Skeletal muscle tissue (tissue), 4 donors: ENCODE measurements around the gene CLTRN. TPM values are rescaled to one million over a fixed set of nuclear protein-coding genes. Genes with fewer than 3 reads are reported as not detected.

Source experiments
- H3K27ac ChIP-seq: one replicate; pipeline ENCODE4 v1.7.0; 2013; ENCODE audit warnings: mild to moderate bottlenecking, low read depth, low read length, inconsistent platforms
- H3K27me3 ChIP-seq, 3 donors: one replicate each; pipeline ENCODE4 v1.7.0; 2013; ENCODE audit warnings: low read length in 3 of 3; ENCODE audit not compliant: control insufficient read depth in 3 of 3, insufficient read depth in 3 of 3
- H3K36me3 ChIP-seq, 3 donors: one replicate each; pipeline ENCODE4 v1.7.0; 2013; ENCODE audit warnings: low read length in 3 of 3; ENCODE audit not compliant: control insufficient read depth in 3 of 3, insufficient read depth in 3 of 3
- H3K4me1 ChIP-seq, 3 donors: one replicate each; pipeline ENCODE4 v1.7.0; 2013; ENCODE audit warnings: low read length in 3 of 3, mild to moderate bottlenecking in 3 of 3; ENCODE audit not compliant: control insufficient read depth in 3 of 3, insufficient read depth in 3 of 3
- H3K4me3 ChIP-seq, 3 donors: one replicate each; pipeline ENCODE4 v1.7.0; 2013; ENCODE audit warnings: low read length in 3 of 3
- H3K9ac ChIP-seq, 3 donors: one replicate each; pipeline ENCODE4 v1.7.0; 2013; ENCODE audit warnings: low read length in 3 of 3, mild to moderate bottlenecking in 3 of 3, moderate library complexity in 2 of 3, low read depth in 1 of 3
- H3K9me3 ChIP-seq, 3 donors: one replicate each; pipeline ENCODE4 v1.7.0; 2013; ENCODE audit warnings: low read length in 3 of 3; ENCODE audit not compliant: control insufficient read depth in 3 of 3
- total RNA-seq: library from RNA; depleted of rRNA; stranded (reverse); fragments of >200 nt; gene quantifications from one replicate; pipeline ENCODE4 v1.2.3, GENCODE V29; 2014
- donor health status: Osteomylitis.

CLTRN gene
- total RNA-seq, 1 donor from 2014 or later, result not detected

DNA sequence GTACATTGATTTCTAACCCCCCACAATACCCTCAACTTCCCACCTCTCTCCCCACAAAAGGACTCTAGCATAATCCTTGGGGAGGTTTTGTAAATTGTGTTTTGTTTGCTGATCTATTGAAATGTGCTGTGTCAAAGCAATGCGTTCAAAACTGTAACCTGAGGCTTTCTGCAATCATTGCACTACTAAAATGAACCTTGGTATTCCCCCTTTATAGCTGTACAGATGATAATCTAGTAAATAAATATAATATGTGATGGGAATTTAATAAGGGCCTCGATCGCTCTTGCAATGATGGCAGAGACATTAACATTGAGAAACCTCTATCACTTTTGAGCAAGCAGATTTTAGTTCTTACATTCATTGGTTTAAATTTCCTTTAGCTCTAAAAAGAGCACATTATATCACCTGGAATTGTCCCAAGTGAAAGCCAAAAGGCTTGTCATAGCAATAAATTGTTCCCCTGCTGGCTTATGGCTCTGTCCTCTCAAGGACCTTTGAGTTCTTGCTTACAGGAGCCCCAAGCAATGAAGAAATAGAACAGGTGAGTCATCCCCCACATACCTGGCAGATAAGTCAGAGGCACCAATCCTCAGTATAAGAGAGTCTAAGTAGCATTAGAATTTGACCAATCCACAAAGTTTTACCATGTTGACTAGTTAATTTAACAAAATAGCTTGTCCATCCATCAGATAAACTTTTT is 45.4 kb downstream of the CLTRN start:
- no peak overlapping the region for H3K9ac ChIP-seq
- H3K4me1 ChIP-seq, result no peaks in the 10 kb centered on the region
- no peak overlapping the region for H3K27ac ChIP-seq
- H3K4me3 ChIP-seq, result no peak overlapping the region
- H3K9me3 ChIP-seq, result no peaks in the 10 kb centered on the region
- no peaks in the 10 kb centered on the region for H3K36me3 ChIP-seq
- H3K27me3 ChIP-seq, result no peaks in the 10 kb centered on the region

DNA sequence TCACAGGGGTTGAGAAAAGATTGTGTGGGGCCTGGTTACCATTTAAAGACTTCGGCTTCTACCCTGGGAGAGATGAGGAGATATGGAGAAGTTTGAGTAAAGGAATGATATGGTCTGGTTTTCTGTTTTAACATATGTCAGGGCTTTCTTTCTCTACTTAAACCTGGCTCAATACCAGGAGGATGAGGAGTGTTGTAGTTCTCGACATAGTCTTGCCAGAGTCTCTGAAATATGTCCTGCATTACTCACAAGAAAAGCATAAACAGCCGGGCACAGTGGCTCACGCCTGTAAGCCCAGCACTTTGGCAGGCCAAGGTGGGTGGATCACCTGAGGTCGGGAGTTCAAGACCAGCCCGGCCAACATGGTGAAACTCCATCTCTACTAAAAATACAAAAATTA is 47.5 kb downstream of the CLTRN start:
- no peak overlapping the region for H3K4me3 ChIP-seq
- H3K27ac ChIP-seq, result no peak overlapping the region
- H3K36me3 ChIP-seq, result no peaks in the 10 kb centered on the region
- no peak overlapping the region for H3K9ac ChIP-seq
- H3K27me3 ChIP-seq, result no peaks in the 10 kb centered on the region
- H3K4me1 ChIP-seq, result no peaks in the 10 kb centered on the region
- no peaks in the 10 kb centered on the region for H3K9me3 ChIP-seq

DNA sequence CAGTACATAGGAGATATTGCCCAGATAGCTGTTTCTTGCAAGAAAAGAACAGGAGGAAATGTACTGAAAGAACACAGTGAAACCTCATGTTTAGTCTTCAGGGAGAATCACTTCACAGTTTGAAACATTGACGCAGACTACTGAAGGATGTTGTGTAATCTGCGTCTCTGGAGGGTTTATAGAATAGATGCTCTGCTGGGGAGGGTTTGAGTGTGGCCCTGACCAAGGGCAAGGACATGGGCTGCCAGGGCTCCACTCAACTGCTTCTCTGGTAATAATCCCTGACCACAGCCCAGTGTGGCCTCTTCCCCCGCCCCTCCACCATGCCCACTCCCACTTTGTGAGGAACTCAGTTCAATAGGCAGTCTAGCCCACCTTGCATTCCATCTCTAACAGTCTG is 48.1 kb downstream of the CLTRN start:
- Histone ChIP-seq H3K9me3 (no peaks in the 10 kb centered on the region), H3K27ac (no peak overlapping the region), H3K27me3 (no peaks in the 10 kb centered on the region), H3K4me1 (no peaks in the 10 kb centered on the region), H3K9ac (no peak overlapping the region), H3K36me3 (no peaks in the 10 kb centered on the region), H3K4me3 (no peak overlapping the region)

DNA sequence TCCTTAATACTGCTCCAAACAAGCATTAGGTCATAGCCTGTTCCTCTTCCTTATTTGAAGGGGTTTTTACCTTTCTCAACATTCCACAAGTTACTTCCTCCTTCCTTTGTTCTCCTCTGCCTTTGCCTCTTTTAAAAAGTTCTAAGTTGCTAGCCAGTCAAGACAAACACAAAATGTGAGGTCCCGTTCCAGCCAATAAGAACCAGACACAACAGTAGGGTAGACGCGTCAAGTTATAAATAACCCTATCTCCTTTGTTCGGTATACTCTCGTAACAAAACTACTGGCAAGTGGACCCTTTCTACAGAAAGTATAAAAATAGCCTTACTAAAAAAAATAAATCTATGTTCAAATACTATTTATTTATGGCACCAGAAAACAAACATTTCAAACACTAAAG is 57.5 kb downstream of the CLTRN start:
- Histone ChIP-seq H3K27ac (no peak overlapping the region), H3K9me3 (no peaks in the 10 kb centered on the region), H3K9ac (no peak overlapping the region), H3K36me3 (no peaks in the 10 kb centered on the region), H3K27me3 (peaks cover 0 to 5% (median 0%) of the 10 kb centered on the region in 3 donors), H3K4me1 (no peaks in the 10 kb centered on the region), H3K4me3 (no peak overlapping the region)

DNA sequence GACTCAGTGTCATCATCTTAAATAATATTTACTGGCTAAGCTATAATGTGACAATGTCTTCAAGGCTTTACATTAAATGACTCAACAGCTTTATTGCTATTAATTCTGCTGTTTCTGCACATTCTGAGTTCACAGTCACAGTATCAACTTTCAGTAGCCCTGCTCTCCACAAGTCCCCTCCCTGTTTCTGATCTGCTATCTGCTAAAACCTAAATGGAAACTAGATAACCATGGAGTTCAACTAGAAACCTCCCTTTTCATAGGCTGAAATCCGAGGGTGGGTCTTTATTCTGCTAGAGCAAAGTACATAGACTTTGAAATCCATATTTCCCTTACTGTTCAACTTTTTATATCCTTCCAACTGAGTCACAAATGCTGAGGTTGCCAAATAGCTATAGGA is 58.5 kb downstream of the CLTRN start:
- H3K4me1 ChIP-seq, result no peaks in the 10 kb centered on the region

DNA sequence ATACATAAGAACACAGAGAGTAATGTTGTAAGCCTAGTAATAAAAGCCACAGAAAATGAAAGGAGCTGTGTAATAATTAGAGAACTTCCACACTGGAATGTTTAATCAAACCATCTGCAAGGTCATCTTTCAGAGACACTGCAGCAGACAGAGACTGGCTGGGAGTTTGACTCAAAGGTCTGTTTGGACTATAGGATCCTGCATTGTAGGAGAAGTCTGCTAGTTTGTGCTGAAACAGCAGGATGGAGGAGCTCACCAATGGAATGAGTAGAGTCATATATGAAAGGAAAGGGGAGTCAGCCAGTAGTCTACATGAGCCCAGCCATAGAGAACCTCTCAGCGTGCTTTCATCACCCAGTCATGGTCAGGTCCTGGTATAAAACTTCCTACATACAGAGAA is 59.4 kb downstream of the CLTRN start:
- Histone ChIP-seq H3K4me3 (no peak overlapping the region), H3K36me3 (no peaks in the 10 kb centered on the region), H3K27me3 (peaks cover 0 to 5% (median 0%) of the 10 kb centered on the region in 3 donors), H3K27ac (no peak overlapping the region), H3K9me3 (no peaks in the 10 kb centered on the region), H3K9ac (no peak overlapping the region), H3K4me1 (no peaks in the 10 kb centered on the region)

More for the DNA sequence above, 58.5 kb downstream of the CLTRN start:
- Histone ChIP-seq H3K27me3 (peaks cover 0 to 5% (median 0%) of the 10 kb centered on the region in 3 donors), H3K36me3 (no peaks in the 10 kb centered on the region), H3K4me3 (no peak overlapping the region), H3K27ac (no peak overlapping the region), H3K9me3 (no peaks in the 10 kb centered on the region), H3K9ac (no peak overlapping the region)

DNA sequence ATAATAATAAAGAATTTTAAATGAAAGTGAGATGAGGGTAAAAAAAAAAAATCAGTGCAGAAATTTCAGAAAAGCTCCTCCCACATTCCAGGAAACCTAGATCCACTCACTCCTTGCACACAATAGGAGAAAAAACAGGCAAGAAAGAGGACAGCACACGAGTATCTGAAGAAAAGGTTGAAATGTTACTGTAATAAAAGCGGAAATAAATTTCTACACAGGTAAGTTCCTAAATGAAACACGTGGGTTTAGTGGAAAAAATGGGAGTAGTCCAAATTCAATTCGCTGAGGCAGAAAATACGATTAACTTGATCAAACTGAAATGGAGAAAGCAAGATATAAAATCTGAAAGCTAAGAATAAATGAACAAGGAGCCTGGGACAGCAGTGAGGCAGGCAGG is 61.8 kb downstream of the CLTRN start:
- Histone ChIP-seq H3K4me3 (no peak overlapping the region), H3K27me3 (peaks cover 0 to 5% (median 0%) of the 10 kb centered on the region in 3 donors), H3K9me3 (no peaks in the 10 kb centered on the region), H3K4me1 (no peaks in the 10 kb centered on the region), H3K9ac (no peak overlapping the region), H3K36me3 (no peaks in the 10 kb centered on the region), H3K27ac (no peak overlapping the region)

DNA sequence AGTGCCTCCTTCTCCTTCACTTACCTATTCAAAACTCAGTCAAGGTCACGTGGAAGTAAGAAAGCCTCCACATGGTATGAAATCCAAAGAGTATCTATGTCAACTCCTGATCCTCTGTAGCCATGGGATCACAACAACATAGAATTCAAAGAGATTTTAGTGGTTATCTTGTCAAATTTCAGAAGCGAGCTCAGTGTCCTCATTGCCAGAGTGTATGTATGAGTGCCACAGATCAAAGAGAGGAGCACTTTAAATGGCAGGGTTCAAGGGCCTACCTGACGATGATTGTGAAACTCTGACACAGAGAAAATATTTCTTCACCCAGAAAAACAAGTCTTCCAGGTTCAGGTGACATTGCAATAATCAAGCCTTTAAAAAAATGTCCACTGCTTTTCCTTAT is 62.7 kb downstream of the CLTRN start:
- no peaks in the 10 kb centered on the region for H3K36me3 ChIP-seq
- peaks cover 0 to 5% (median 0%) of the 10 kb centered on the region in 3 donors for H3K27me3 ChIP-seq
- H3K4me3 ChIP-seq, result no peak overlapping the region
- no peaks in the 10 kb centered on the region for H3K9me3 ChIP-seq
- H3K9ac ChIP-seq, result no peak overlapping the region
- no peaks in the 10 kb centered on the region for H3K4me1 ChIP-seq
- no peak overlapping the region for H3K27ac ChIP-seq

DNA sequence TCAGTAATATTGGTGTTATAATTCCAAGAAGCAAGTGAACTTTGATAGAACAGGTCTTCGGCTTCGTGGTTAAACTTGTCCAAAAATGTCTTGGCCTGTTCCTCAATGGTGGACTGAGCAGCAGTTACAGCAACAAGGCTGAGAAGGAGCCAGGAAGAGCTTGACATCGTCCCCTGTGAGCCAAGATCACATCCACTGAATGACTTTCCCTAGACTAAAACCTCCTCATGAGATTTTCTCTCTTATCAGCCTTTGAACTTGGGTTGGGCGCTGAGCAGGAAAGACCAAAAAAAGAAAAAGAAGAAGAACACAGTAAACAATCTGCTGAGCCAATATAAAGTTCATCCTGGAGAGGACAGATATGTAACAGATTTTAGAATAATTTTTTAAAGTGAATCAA is 63.9 kb downstream of the CLTRN start, which contains the start of gene ACE2:
TSS of gene ACE2 (minus strand) at position 216 of the 400 bp plus-strand sequence. CDS start at position 167, 49 bp downstream.
- Histone ChIP-seq H3K27ac (no peak within 1 kb of the TSS), H3K9me3 (no peaks in the 10 kb centered on the region), H3K27me3 (peaks cover 0 to 5% (median 0%) of the 10 kb centered on the region in 3 donors), H3K4me1 (no peaks in the 10 kb centered on the region), H3K4me3 (no peak within 1 kb of the TSS), H3K36me3 (no peaks in the 10 kb centered on the region), H3K9ac (no peak within 1 kb of the TSS)

DNA sequence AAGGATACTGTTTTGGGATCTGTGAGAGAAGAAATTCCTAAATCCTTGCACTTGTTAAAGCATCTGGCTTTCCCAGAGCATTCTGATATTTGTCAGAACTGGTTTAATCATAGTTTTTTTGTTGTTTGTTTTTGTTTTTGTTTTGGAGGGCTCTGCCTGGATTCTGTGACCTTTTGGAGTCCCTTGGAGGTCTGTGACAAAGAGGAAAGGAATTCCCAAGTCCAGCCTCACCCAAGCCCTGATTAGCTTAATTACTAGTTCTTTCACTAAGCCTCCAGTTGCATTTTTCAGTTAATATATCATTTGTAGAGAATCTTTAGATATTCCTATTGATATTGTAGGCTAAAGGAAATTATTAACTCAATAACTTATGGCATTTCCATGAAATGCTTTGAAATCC is 64.6 kb downstream of the CLTRN start:
- Histone ChIP-seq H3K9ac (no peak overlapping the region), H3K27me3 (peaks cover 0 to 2% (median 0%) of the 10 kb centered on the region in 3 donors), H3K36me3 (no peaks in the 10 kb centered on the region), H3K27ac (no peak overlapping the region), H3K9me3 (no peaks in the 10 kb centered on the region), H3K4me1 (no peaks in the 10 kb centered on the region), H3K4me3 (no peak overlapping the region)
